ENCODE results near the gene UBE2E2. TPM values are rescaled to one million over a fixed set of nuclear protein-coding genes. Genes with fewer than 3 reads are reported as not detected.

UBE2E2 gene
- total and polyA plus RNA-seq, 4 donors = 21.5 to 87.5 (median 29.0) TPM

DNA sequence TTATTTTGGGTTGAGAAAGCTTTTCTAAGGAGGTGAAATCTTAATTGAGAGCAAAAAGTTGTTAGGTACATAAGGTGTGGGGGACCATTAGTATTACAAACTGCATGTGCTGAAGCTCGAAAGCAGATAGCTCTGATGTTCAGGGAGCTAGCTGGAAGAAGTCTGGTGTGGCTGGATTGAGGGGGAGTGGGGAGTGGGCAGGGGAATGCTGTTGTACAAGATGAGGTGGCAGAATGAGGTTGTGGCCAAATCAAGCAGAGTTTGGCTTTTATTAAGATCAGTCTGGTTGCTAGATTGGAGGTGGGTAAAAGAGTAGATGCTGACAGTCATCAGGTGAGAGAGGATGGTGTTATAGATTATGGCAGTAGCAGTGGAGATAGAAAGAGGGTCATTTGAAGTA, 32.1 kb downstream of the UBE2E2 start:
- peaks cover 0 to 20% (median 0%) of the 10 kb centered on the region in 5 donors for H3K4me1 ChIP-seq (ENCODE audit: control insufficient read depth in 5 of 5, insufficient read depth in 5 of 5, low read length in 5 of 5)
- no peak overlapping the region for H3K9ac ChIP-seq (ENCODE audit: insufficient read depth in 1 of 2, low read length in 2 of 2)
- TF ChIP-seq, protein P1, sequence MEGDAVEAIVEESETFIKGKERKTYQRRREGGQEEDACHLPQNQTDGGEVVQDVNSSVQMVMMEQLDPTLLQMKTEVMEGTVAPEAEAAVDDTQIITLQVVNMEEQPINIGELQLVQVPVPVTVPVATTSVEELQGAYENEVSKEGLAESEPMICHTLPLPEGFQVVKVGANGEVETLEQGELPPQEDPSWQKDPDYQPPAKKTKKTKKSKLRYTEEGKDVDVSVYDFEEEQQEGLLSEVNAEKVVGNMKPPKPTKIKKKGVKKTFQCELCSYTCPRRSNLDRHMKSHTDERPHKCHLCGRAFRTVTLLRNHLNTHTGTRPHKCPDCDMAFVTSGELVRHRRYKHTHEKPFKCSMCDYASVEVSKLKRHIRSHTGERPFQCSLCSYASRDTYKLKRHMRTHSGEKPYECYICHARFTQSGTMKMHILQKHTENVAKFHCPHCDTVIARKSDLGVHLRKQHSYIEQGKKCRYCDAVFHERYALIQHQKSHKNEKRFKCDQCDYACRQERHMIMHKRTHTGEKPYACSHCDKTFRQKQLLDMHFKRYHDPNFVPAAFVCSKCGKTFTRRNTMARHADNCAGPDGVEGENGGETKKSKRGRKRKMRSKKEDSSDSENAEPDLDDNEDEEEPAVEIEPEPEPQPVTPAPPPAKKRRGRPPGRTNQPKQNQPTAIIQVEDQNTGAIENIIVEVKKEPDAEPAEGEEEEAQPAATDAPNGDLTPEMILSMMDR (IDR thresholded peaks at IDR 0.05; ENCODE audit: control extremely low read depth, extremely low read depth) = no peak
- peaks cover 0 to 2% (median 0%) of the 10 kb centered on the region in 4 donors for H3K9me3 ChIP-seq (ENCODE audit: control insufficient read depth in 4 of 4, insufficient read depth in 3 of 4, low read length in 3 of 4)
- no peak overlapping the region for H3K4me3 ChIP-seq
- ATAC-seq (ENCODE audit: insufficient read depth, low FRiP score) = no peak
- no peak overlapping the region for H3K27ac ChIP-seq (ENCODE audit: low read depth in 1 of 2, low read length in 1 of 2)
- 88 to 100% methylated on average over 1 of the region's 1 CpG for WGBS, 2 donors
- no peaks in the 10 kb centered on the region for H3K36me3 ChIP-seq (ENCODE audit: control insufficient read depth in 4 of 4, insufficient read depth in 4 of 4, low read length in 4 of 4)
- no peak for DNase-seq
- H3K27me3 ChIP-seq (ENCODE audit: control insufficient read depth in 3 of 3, insufficient read depth in 3 of 3, low read length in 2 of 3) = no peaks in the 10 kb centered on the region

DNA sequence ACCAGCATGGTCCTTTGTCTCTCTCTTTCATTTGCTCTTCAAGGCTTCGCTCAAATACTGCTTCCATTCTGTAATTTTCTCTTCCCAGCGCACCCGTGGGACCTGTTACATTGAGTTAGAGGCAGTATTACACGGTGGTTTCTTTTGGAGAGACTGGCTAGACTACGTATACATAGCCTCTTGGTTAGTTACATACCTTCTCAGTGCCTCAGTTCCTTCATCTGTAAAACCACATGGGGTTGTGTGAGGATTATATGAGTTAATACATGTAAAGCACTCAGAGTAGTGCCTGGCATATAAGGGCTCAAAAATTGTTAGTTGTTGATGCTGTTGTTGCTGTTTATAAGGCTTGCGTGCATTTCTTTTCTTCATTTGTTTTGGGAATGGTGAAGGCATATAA, 33.8 kb downstream of the UBE2E2 start:
- H3K27ac ChIP-seq (ENCODE audit: low read depth in 1 of 2, low read length in 1 of 2) = no peak overlapping the region
- no peak for ATAC-seq (ENCODE audit: insufficient read depth, low FRiP score)
- no peaks in the 10 kb centered on the region for H3K36me3 ChIP-seq (ENCODE audit: control insufficient read depth in 4 of 4, insufficient read depth in 4 of 4, low read length in 4 of 4)
- H3K9me3 ChIP-seq (ENCODE audit: control insufficient read depth in 4 of 4, insufficient read depth in 3 of 4, low read length in 3 of 4) = no peaks in the 10 kb centered on the region
- H3K27me3 ChIP-seq (ENCODE audit: control insufficient read depth in 3 of 3, insufficient read depth in 3 of 3, low read length in 2 of 3) = no peaks in the 10 kb centered on the region
- no peak overlapping the region for H3K4me3 ChIP-seq
- no peak for DNase-seq
- TF ChIP-seq, protein P1 (IDR thresholded peaks at IDR 0.05; ENCODE audit: control extremely low read depth, extremely low read depth) = no peak
- no peak overlapping the region for H3K9ac ChIP-seq (ENCODE audit: insufficient read depth in 1 of 2, low read length in 2 of 2)
- H3K4me1 ChIP-seq (ENCODE audit: control insufficient read depth in 5 of 5, insufficient read depth in 5 of 5, low read length in 5 of 5) = peaks cover 0 to 20% (median 0%) of the 10 kb centered on the region in 5 donors
- WGBS, 2 donors = 94 to 95% methylated on average over 6 of the region's 6 CpGs

DNA sequence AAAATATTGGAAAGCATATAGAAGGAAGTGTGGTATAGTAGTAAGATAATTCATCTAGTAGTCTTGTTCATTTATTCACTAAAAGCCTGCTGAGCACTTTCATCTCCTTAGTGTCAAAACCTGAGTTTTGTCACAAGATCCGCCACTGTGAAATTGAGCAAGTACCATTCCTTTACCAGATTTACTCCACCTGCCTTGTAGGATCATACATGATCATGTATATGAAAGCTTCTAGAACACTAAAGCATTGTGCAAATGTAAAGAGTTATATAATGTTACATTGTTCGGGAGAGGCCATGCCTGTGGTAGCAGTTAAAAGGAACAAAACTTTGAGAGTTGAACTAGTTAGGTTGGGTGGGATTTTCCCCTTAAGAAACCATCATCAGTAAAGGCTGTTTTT, 35.0 kb downstream of the UBE2E2 start:
- Histone ChIP-seq H3K27ac (ENCODE audit: low read depth in 1 of 2, low read length in 1 of 2) (no peak overlapping the region), H3K27me3 (ENCODE audit: control insufficient read depth in 3 of 3, insufficient read depth in 3 of 3, low read length in 2 of 3) (no peaks in the 10 kb centered on the region), H3K9me3 (ENCODE audit: control insufficient read depth in 4 of 4, insufficient read depth in 3 of 4, low read length in 3 of 4) (no peaks in the 10 kb centered on the region), H3K9ac (ENCODE audit: insufficient read depth in 1 of 2, low read length in 2 of 2) (no peak overlapping the region), H3K36me3 (ENCODE audit: control insufficient read depth in 4 of 4, insufficient read depth in 4 of 4, low read length in 4 of 4) (no peaks in the 10 kb centered on the region), H3K4me3 (no peak overlapping the region), H3K4me1 (ENCODE audit: control insufficient read depth in 5 of 5, insufficient read depth in 5 of 5, low read length in 5 of 5) (peaks cover 0 to 17% (median 0%) of the 10 kb centered on the region in 5 donors)
- ATAC-seq (ENCODE audit: insufficient read depth, low FRiP score) (no peak), DNase-seq (no peak)
- 88 to 96% methylated on average over 2 of the region's 2 CpGs for WGBS, 2 donors
- TF ChIP-seq, protein P1 (IDR thresholded peaks at IDR 0.05; ENCODE audit: control extremely low read depth, extremely low read depth) = no peak

DNA sequence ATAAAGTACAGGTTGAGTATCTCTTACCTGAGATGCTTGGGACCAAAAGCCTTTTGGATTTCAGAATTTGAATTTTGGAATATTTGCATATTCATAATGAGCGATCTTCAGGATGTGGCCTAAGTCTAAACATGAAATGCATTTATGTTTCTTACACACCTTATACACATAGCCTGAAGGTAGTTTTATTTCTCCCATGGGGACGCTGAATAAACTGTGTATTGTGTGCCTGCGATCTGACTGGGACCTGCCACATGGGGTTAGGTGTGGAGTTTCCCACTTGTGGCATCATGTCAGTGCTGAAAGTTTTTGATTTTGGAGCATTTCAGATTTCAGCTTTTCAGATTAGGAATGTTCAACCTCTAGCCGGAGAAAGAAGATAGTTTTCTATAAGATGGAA, 35.5 kb downstream of the UBE2E2 start:
- TF ChIP-seq, protein P1 (IDR thresholded peaks at IDR 0.05; ENCODE audit: control extremely low read depth, extremely low read depth) = no peak
- WGBS, 2 donors = 96 to 99% methylated on average over 4 of the region's 4 CpGs
- Histone ChIP-seq H3K27me3 (ENCODE audit: control insufficient read depth in 3 of 3, insufficient read depth in 3 of 3, low read length in 2 of 3) (no peaks in the 10 kb centered on the region), H3K36me3 (ENCODE audit: control insufficient read depth in 4 of 4, insufficient read depth in 4 of 4, low read length in 4 of 4) (no peaks in the 10 kb centered on the region), H3K27ac (ENCODE audit: low read depth in 1 of 2, low read length in 1 of 2) (no peak overlapping the region), H3K9me3 (ENCODE audit: control insufficient read depth in 4 of 4, insufficient read depth in 3 of 4, low read length in 3 of 4) (no peaks in the 10 kb centered on the region), H3K4me3 (no peak overlapping the region), H3K4me1 (ENCODE audit: control insufficient read depth in 5 of 5, insufficient read depth in 5 of 5, low read length in 5 of 5) (peaks cover 0 to 16% (median 0%) of the 10 kb centered on the region in 5 donors), H3K9ac (ENCODE audit: insufficient read depth in 1 of 2, low read length in 2 of 2) (no peak overlapping the region)
- DNase-seq = no peak
- ATAC-seq (ENCODE audit: insufficient read depth, low FRiP score) = no peak

Data from lung (tissue), 12 donors.